NB4 (cell line): ENCODE results near the gene DAPK1.

ENCODE experiments used
- DNase-seq: peaks from one replicate; pipeline ENCODE4 v3.0.0; 2010; ENCODE audit warnings: low read depth
- H3K4me3 ChIP-seq: one replicate; pipeline ENCODE4 v1.5.1; 2011; ENCODE audit warnings: mild to moderate bottlenecking, low read depth, low read length, moderate library complexity
- CTCF ChIP-seq: IDR thresholded peaks from one replicate; pipeline ENCODE4 v1.5.1; 2012; ENCODE audit warnings: low read depth, low read length
- MAX ChIP-seq: IDR thresholded peaks from 2 replicates; pipeline ENCODE4 v1.6.1; 2011; ENCODE audit warnings: low read depth, low read length
- MYC ChIP-seq: IDR thresholded peaks from 2 replicates; pipeline ENCODE4 v1.6.1; 2011; ENCODE audit warnings: low read depth, low read length
- POLR2A ChIP-seq: IDR thresholded peaks from 2 replicates; pipeline ENCODE4 v1.6.1; 2011; ENCODE audit warnings: mild to moderate bottlenecking; ENCODE audit not compliant: insufficient read length; ENCODE audit errors: extremely low read depth

DAPK1 gene

GRCh38 chr9:87644659-87645058 is 147.0 kb downstream of the DAPK1 start:
- no peak for TF ChIP-seq POLR2A
- TF ChIP-seq CTCF = no peak
- TF ChIP-seq MYC = no peak
- no peak for TF ChIP-seq MAX
- H3K4me3 ChIP-seq = no peak overlapping the region
- DNase-seq = no peak

GRCh38 chr9:87646546-87646945 is 148.9 kb downstream of the DAPK1 start:
- DNase-seq = no peak
- no peak overlapping the region for H3K4me3 ChIP-seq
- no peak for TF ChIP-seq CTCF
- no peak for TF ChIP-seq MYC
- TF ChIP-seq MAX = no peak
- no peak for TF ChIP-seq POLR2A

- H3K4me3 ChIP-seq = no peak overlapping the region
- DNase-seq = no peak
- TF ChIP-seq POLR2A (no peak), MYC (no peak), MAX (no peak), CTCF (no peak)
Measured at GRCh38 chr9:87647114-87647513, 149.4 kb downstream of the DAPK1 start.

- no peak overlapping the region for H3K4me3 ChIP-seq
- TF ChIP-seq MYC (no peak), POLR2A (no peak), MAX (no peak), CTCF (no peak)
- no peak for DNase-seq
Measured at GRCh38 chr9:87648606-87649005, 150.9 kb downstream of the DAPK1 start.

- no peak overlapping the region for H3K4me3 ChIP-seq
- TF ChIP-seq MAX (no peak), POLR2A (no peak), CTCF (no peak), MYC (no peak)
- DNase-seq = no peak
Measured at GRCh38 chr9:87650611-87651295, 153.1 kb downstream of the DAPK1 start.

- H3K4me3 ChIP-seq = no peak overlapping the region
- no peak for TF ChIP-seq POLR2A
- DNase-seq = no peak
Measured at GRCh38 chr9:87651431-87651830, 153.8 kb downstream of the DAPK1 start.
